ENCODE results near the gene ASB10. TPM values are rescaled to one million over a fixed set of nuclear protein-coding genes. Genes with fewer than 3 reads are reported as not detected.

The ASB10 gene
- total and polyA plus RNA-seq, 4 donors, result not detected

- WGBS, result 89% methylated on average over 9 of the region's 9 CpGs
- H3K27me3 ChIP-seq (ENCODE audit: control insufficient read depth in 4 of 4, insufficient read depth in 4 of 4, low read length in 3 of 4), result no peaks in the 10 kb centered on the region
- H3K27ac ChIP-seq (ENCODE audit: low read depth in 1 of 2, low read length in 2 of 2), result no peak overlapping the region
- DNase-seq (ENCODE audit: low spot score), result no peak
- H3K36me3 ChIP-seq (ENCODE audit: control insufficient read depth in 4 of 4, insufficient read depth in 3 of 4, low read depth in 1 of 4, low read length in 3 of 4), result no peaks in the 10 kb centered on the region
- TF ChIP-seq HNF4A (conservative IDR thresholded peaks at IDR 0.05) (no peak), SP1 (IDR thresholded peaks at IDR 0.05) (no peak), HNF4G (IDR thresholded peaks at IDR 0.05) (no peak), CTCF (IDR thresholded peaks at IDR 0.05; ENCODE audit: low read depth, low read length, missing input control) (no peak), ATF3 (IDR thresholded peaks at IDR 0.05) (no peak), RXRA (IDR thresholded peaks at IDR 0.05) (no peak), MAX (IDR thresholded peaks at IDR 0.05) (no peak), GABPA (IDR thresholded peaks at IDR 0.05 in 1 of 2, conservative IDR thresholded peaks at IDR 0.05 in 1 of 2) (no peak), NR2F2 (IDR thresholded peaks at IDR 0.05) (no peak), YY1 (IDR thresholded peaks at IDR 0.05) (no peak)
- TF ChIP-seq, protein P1, sequence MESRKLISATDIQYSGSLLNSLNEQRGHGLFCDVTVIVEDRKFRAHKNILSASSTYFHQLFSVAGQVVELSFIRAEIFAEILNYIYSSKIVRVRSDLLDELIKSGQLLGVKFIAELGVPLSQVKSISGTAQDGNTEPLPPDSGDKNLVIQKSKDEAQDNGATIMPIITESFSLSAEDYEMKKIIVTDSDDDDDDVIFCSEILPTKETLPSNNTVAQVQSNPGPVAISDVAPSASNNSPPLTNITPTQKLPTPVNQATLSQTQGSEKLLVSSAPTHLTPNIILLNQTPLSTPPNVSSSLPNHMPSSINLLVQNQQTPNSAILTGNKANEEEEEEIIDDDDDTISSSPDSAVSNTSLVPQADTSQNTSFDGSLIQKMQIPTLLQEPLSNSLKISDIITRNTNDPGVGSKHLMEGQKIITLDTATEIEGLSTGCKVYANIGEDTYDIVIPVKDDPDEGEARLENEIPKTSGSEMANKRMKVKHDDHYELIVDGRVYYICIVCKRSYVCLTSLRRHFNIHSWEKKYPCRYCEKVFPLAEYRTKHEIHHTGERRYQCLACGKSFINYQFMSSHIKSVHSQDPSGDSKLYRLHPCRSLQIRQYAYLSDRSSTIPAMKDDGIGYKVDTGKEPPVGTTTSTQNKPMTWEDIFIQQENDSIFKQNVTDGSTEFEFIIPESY (IDR thresholded peaks at IDR 0.05), result no peak
- H3K4me1 ChIP-seq (ENCODE audit: control insufficient read depth in 4 of 4, insufficient read depth in 4 of 4, low read length in 3 of 4), result peaks cover 0 to 3% (median 0%) of the 10 kb centered on the region in 4 donors
- no peak overlapping the region for H3K9ac ChIP-seq (ENCODE audit: low read depth in 1 of 2, low read length in 2 of 2)
- no peak overlapping the region for H3K4me3 ChIP-seq (ENCODE audit: low read depth in 1 of 3, low read length in 3 of 3)
- no peaks in the 10 kb centered on the region for H3K9me3 ChIP-seq (ENCODE audit: control insufficient read depth in 4 of 4, low read length in 3 of 4)
These were observed 10.6 kb downstream of the ASB10 start for GRCh38 chr7:151176401-151176800.

- Histone ChIP-seq H3K4me3 (ENCODE audit: low read depth in 1 of 3, low read length in 3 of 3) (no peak overlapping the region), H3K9ac (ENCODE audit: low read depth in 1 of 2, low read length in 2 of 2) (no peak overlapping the region), H3K9me3 (ENCODE audit: control insufficient read depth in 4 of 4, low read length in 3 of 4) (no peaks in the 10 kb centered on the region), H3K27me3 (ENCODE audit: control insufficient read depth in 4 of 4, insufficient read depth in 4 of 4, low read length in 3 of 4) (no peaks in the 10 kb centered on the region), H3K36me3 (ENCODE audit: control insufficient read depth in 4 of 4, insufficient read depth in 3 of 4, low read depth in 1 of 4, low read length in 3 of 4) (no peaks in the 10 kb centered on the region), H3K4me1 (ENCODE audit: control insufficient read depth in 4 of 4, insufficient read depth in 4 of 4, low read length in 3 of 4) (peaks cover 0 to 3% (median 0%) of the 10 kb centered on the region in 4 donors), H3K27ac (ENCODE audit: low read depth in 1 of 2, low read length in 2 of 2) (no peak overlapping the region)
- DNase-seq (ENCODE audit: low spot score), result no peak
- TF ChIP-seq FOXA1 (IDR thresholded peaks at IDR 0.05) (no peak), SP1 (IDR thresholded peaks at IDR 0.05) (no peak), FOXA2 (IDR thresholded peaks at IDR 0.05) (no peak), TAF1 (conservative IDR thresholded peaks at IDR 0.05) (no peak), MAX (IDR thresholded peaks at IDR 0.05) (no peak), CTCF (IDR thresholded peaks at IDR 0.05; ENCODE audit: low read depth, low read length, missing input control) (no peak), NR2F2 (IDR thresholded peaks at IDR 0.05) (no peak), HNF4A (conservative IDR thresholded peaks at IDR 0.05) (no peak), GABPA (IDR thresholded peaks at IDR 0.05 in 1 of 2, conservative IDR thresholded peaks at IDR 0.05 in 1 of 2) (no peak), EGR1 (IDR thresholded peaks at IDR 0.05; ENCODE audit: low read depth in 2 of 2) (no peak), RAD21 (IDR thresholded peaks at IDR 0.05) (no peak), ATF3 (IDR thresholded peaks at IDR 0.05) (no peak), HNF4G (IDR thresholded peaks at IDR 0.05) (no peak), REST (IDR thresholded peaks at IDR 0.05) (no peak), JUND (IDR thresholded peaks at IDR 0.05) (no peak), RXRA (IDR thresholded peaks at IDR 0.05) (no peak), YY1 (IDR thresholded peaks at IDR 0.05) (no peak)
- TF ChIP-seq, protein P1 (IDR thresholded peaks at IDR 0.05), result no peak
- 82% methylated on average over 23 of the region's 23 CpGs for WGBS
These were observed 11.2 kb downstream of the ASB10 start for GRCh38 chr7:151175793-151176311.

All from liver (tissue), 9 donors.